Head of caudate nucleus (tissue), 42 donors: ENCODE measurements around the gene SIN3A.

Experiments used
- DNase-seq, 42 donors: peaks; one replicate each; pipeline versions ENCODE4 v3.0.0 to v3.0.0-alpha.2; 2020 to 2021; ENCODE audit warnings: mixed read lengths in 7 of 42
- intact Hi-C: fragments of 100-400 bp; cut with DNase I; formaldehyde crosslinking; loops from one replicate; pipeline ENCODE4 v1.15.0; 2022

SIN3A gene

DNA sequence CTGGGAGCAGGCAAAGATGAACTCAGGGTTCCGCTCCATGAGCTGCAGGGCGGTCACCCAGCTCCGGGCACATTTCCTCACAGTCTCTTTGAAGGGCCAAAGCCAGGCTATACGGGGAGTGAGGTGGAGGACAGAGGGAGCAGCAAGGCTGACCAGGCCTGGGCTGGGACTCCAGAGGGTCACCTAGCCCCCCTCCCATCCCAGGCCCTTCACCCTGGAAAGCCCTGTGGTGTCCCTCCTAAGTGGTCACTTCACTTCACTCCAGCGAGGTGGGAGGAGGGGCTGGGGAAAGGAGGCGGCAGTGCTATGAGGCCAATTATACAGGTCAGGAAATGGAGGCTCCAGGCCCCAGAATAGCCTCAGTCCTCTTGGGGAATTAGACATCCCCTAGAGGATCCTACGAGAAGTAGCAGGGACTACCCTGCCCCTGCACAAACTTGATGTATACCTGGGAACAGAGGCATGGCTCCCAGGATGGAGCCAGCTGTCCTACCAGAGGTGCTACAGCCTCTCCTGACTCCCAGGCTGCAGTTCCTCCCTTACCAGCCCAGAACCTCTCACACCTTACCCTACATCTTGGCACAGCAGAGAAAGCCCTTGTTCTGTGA is 88.7 kb downstream of the SIN3A start:
- DNase-seq, result peak in 1 of 42 donors; percentile 9
- intact Hi-C loops, result loop anchor here (10.0 kb wide), 1 partner anchor 282 kb away; the partner anchor contains the start of genes IMP3 and SNX33

DNA sequence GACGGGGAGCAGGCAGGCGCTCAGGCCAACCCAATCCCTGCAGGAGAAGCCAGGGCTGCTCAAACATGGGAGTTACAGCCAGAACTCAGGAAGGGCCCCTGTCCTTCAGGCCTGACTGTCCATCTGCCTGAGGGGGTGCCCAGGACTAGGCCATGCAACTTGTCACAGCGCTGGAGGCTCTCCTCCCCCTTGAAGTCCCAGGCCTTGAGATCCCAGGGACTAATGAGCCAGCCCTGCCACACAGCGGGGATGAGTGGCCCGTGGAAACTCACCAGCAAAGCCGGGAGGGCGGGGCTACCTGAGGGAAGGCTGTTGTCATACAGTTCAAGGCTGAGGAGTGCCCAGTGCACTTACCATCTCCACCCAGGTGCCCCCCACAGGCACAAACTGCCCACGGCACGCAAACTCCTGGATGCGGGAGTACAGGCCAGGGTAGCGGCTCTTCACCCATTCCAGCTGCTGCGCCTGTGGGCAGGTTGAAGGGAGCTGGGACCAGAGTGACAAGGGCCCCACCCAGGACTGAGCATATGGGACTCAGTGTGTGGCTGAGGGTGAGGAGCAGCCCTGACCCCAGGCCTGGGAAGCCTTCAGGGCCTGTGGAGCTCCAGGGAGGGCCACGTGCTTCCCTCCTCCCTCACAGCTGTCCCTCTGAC is 89.4 kb downstream of the SIN3A start:
- peak in 1 of 42 donors; percentile 11 for DNase-seq
- intact Hi-C loops, result loop anchor here (10.0 kb wide), 1 partner anchor 283 kb away; the partner anchor contains the start of genes IMP3 and SNX33

DNA sequence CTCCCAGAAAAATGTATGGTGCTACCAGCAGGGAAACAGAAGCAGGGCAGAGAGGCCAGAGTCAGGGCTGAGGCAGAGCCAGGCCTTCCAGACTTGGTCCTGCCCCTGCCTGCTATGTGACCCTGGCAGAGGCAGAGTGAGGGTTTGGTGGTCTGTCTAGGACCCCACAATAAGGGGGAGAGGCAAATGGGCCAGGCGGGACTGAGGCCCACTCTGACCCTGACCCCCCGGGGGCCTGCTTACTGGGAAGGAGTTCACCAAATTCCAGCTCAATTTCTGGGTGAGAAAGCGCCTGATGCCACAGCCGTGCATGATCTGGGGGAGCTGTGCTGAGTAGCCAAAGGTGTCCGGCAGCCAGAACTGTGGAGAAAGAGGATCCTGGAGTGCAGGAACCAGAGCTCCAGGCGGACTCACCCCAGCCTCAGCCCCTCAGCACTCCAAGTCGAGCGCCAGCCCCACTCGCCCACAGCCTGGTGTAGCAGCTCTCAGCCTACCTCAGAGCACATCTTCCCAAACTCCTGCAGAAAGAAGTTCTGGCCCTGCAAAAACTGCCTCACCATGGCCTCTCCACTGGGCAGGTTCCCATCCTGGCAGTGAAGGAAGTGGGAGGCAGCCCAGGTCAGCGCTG is 90.0 kb downstream of the SIN3A start:
- DNase-seq, result peak in 2 of 42 donors; percentile 6 to 12
- intact Hi-C loops, result loop anchor here (10.0 kb wide), 1 partner anchor 283 kb away; the partner anchor contains the start of genes IMP3 and SNX33

DNA sequence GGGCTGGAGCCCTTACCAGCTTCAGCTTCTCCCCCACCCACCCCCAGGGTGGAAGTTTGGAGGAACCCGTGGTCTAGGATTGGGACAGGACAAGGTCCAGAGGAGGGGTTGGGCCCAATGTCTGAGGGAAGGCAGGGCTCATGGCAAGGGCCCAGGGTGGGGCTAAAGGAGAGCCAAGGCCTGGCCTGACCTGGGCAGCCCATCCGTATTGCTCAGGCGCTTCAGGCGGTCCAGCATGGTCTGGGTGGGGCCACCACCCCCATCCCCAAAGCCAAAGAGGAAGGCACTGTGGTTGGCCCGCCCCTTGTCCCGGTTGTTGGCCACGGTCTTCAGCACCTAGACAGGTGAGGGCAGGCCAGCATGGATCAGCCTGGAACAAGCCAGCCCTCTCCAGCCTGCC is 90.6 kb downstream of the SIN3A start:
- intact Hi-C loops, result loop anchor here (10.0 kb wide), 1 partner anchor 284 kb away; the partner anchor contains the start of genes IMP3 and SNX33
- peak in 2 of 42 donors; percentile 11 to 24 for DNase-seq

DNA sequence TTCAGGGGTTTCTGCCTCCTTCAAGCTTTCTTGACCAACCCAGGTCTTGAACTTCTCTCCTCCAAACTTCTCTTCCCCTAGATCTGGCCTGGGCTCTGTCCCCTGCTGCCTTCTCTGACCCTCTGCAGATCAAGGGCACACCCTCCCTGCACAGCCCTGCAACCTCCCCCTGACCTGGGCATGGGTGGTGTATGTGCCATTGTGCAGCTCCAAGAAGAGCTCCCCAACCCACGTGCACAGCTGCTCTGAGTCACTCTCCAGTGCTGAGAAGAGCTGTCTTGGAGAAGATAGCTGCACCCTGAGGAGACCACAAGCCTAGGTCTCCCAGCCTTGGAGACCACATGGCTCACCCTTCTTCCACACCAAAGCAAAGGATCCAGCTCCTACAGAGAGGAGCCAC is 91.1 kb downstream of the SIN3A start:
- intact Hi-C loops, result loop anchor here (10.0 kb wide), 1 partner anchor 284 kb away; the partner anchor contains the start of genes IMP3 and SNX33
- DNase-seq, result peak in 40 of 42 donors; percentile 21 to 88 (median 64)

DNA sequence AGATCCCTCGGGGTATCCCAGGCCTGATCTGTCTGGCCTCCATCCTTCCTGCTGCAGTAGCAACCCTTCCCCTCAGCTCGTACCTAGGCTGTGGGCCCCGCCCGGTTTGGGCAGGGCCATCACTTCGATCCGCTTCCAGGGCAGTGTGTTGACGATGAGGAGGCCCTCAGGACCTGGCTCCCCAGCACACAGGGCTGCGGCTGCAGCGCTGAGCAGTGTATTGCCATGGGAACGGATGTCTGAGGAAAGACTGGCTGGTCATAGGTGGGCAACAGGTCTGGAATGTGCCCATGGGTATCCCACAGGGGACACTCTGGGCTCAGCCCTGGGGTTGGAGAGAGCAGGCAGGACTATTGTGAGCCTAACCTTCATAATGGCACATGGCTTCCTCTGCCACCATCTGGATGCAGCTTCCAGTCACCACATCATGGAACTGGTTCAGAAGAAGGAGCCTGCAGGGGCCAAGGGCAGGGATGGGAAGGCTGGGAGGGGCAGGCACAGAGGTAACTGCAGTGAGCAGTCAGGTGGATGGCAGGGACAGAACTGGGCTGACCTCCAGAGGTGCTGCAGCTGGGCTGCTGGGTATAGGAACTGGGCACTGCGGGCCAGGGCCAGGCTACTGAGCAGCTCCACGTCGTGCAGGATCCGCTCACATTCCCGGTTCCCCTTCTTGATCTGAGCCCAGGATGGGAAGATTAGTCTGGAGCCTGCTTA is 91.8 kb downstream of the SIN3A start:
- intact Hi-C loops, result loop anchor here (10.0 kb wide), 1 partner anchor 285 kb away; the partner anchor contains the start of genes IMP3 and SNX33

DNA sequence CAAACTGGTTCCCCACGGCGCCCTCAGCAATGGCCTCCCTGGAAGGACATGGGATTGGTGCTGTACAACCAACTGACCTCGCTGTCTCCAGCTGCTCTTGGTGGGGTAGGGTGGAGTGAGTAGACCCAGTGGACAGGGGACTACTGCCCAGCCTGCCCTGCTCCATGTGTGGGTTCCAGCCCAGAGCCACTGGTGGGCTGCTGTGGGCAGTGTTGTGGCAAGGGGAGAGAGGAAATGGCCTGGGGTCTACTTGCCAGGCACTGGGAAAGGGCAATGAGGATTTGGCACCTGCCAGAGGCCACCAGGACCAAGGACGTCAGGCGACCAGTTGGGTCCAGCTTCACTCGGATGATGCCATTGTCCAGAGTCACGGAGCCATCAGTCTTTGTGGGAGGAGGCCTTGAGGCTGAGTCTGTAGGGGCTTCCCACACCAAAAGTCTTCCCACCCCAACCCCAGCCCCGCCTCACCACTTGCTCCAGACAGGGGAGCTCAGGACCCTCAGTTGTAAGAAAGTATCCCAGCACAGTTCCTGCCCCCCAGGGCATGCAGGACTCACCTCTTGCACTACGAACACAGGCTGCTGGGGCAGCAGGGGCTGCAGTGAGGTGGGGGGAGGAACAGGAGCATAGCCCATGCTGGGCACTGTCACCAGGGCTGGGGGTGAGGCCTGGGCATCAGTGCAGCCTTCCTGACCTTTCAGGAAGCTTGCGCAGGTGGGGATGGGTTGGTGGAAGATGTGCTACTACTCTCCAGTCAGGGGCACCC is 92.5 kb downstream of the SIN3A start:
- peak in 2 of 42 donors; percentile 7 to 18 for DNase-seq
- intact Hi-C loops, result no loop called here

More for the DNA sequence above, 91.8 kb downstream of the SIN3A start:
- DNase-seq, result peak in 1 of 42 donors; percentile 9

DNA sequence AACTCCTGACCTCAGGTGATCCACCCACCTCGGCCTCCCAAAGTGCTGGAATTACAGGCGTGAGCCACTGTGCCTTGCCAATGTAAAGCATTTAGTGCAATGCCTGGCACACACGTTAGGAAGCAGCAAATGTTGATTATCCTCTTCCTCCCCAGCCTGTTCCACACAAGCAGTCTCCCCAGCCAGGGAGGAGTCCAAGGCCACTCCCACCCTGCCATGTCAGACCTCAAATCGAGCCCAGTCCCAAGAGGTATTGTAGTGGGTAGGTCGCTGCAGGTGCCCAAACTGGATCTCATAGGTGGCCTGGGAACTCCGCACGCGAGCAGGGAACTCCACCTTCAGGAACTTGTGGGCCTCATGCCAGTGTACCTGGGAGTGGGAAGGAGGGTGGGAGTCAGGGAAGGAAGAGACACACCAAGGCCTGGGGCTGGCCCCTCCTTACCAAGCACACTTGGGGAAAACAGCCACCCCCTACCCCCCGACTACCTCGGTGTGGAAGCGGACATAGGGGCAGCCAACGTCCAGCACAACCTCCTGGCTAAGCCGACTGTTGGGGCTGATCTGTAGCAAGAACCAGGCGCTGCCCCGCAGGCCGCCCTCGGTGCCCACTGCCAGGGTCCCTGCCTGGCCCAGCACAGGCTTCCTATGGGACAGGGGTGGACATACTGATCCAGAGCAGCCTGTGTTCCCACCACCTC is 93.4 kb downstream of the SIN3A start:
- intact Hi-C loops, result no loop called here
- peak in 1 of 42 donors; percentile 9 for DNase-seq

DNA sequence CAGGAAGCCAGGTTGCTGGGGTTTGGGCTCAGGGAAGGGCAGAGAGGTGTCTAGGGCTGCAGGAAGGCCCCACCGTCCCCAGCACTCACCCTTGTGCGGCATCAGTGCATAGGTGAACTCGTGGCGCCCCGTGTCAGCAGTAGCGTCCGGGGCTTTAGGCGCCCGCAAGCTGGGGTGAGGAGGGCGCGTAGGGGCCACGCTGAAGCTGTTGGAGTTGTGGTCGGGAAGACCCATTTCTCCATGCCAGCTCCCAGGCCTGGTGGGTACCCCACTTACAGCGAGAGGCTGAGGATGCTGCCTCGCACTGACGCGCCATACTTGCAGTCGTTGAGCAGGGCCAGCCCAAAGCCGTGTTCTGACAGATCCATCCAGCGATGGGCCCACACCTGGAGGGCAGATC is 95.0 kb downstream of the SIN3A start:
- intact Hi-C loops, result no loop called here
- DNase-seq, result peak in 2 of 42 donors; percentile 9 to 28

DNA sequence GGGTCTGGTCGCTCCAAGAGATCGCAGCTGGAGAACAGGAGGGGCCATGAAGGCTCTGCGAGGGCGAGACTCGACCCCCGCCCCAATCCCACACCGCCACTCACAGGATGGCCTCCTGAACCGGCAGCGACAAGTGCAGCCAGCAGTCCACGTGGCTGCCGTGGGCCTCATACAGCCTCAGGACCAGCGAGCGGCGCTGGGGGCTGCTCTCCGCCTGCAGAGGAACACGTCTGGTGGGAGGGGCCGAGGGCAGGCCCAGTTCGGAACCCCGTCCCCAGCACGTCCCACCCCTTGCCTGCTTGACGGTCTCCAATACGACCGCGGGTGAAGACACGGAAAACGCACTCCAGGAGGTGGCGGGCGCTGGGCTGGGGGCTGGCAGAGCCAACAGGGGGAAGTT is 95.5 kb downstream of the SIN3A start:
- peak in 2 of 42 donors; percentile 6 to 20 for DNase-seq
- intact Hi-C loops, result no loop called here

DNA sequence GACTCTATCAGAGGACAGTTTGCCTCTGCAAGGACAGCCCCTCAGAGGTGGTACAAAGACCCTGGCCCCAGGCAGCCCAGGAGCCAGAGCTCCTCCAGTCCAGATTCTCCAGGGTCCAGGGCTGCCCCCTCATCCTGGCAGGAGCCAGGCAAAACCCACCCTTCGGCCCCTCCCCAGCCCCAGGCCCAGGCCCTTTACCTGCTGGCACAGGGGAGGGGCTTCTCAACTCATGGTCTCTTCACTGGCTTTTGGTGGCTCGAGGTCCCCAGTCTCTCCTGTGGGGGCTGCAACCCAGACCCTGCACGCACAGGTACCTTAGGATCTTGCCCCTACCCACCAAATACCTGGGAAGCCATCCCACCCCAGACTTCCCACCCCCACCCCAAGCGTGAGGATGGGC is 96.1 kb downstream of the SIN3A start:
- intact Hi-C loops, result no loop called here
- DNase-seq, result peak in 1 of 42 donors; percentile 13

DNA sequence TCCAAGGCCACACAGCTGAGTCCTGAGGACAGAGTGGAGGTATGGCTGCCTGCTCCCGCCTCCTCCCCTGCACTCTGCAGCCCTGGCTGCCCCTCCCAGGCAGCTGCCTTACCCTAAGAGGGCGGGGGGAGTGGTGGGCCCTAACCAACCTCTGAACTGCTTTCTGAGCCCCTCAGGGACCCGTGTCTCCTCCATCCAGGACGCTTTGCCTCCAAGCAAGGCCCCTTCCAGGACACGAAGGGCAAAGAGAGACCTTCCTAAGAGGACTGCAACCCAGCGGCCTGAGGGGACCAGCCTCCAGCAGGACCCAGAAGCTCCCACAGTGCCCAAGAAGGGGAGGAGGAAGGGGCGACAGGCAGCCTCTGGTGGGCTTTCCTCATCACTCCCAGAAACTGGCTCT is 97.0 kb downstream of the SIN3A start:
- DNase-seq, result no peak
- intact Hi-C loops, result no loop called here

DNA sequence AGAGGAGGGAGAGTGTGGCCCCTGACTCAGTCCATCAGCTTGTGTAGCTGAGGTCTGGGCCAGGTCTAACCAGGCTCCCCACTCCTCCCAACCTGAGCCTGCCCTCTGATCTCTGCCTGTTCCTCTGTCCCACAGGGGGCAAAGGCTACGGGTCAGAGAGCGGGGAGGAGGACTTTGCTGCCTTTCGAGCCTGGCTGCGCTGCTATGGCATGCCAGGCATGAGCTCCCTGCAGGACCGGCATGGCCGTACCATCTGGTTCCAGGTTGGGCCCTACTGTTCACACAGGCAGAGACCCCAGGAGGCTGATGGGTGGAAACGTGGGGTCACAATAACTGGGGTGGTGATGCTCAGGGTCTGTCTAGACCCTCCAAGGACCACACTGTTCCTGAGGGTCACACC is 97.9 kb downstream of the SIN3A start:
- DNase-seq, result no peak
- intact Hi-C loops, result no loop called here

DNA sequence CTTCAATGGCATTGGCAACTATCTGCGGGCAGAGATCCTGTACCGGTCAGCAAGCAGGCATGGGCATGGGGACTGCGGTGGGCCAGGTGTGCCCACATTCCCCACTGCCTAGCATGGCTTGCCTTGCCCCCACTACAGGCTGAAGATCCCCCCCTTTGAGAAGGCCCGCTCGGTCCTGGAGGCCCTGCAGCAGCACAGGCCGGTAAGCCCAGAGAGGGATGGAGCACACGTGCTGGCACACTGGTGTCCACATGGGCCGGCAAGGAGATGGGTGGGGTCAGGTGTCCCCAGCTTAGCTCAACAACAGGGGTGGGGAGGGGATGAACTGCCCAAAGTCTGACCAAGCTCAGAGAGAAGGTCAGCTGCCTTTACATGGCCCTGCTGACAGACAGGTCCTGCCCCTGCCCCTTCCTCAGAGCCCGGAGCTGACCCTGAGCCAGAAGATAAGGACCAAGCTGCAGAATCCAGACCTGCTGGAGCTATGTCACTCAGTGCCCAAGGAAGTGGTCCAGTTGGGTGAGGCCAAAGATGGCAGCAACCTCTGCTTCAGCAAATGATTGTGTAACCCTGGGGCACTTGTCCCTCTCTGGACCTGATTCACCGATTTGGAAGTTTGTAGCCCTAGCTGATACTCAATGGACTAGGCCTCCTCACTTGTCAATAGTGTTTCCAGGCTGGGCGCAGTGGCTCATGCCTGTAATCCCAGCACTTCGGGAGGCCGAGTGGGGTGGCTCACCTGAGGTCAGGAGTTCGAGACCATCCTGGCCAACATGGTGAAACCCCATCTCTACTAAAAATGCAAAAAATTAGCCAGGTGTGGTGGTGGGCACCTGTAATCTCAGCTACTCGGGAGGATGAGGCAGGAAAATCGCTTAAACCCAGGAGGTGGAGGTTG is 99.1 kb downstream of the SIN3A start:
- DNase-seq, result no peak
- intact Hi-C loops, result no loop called here

DNA sequence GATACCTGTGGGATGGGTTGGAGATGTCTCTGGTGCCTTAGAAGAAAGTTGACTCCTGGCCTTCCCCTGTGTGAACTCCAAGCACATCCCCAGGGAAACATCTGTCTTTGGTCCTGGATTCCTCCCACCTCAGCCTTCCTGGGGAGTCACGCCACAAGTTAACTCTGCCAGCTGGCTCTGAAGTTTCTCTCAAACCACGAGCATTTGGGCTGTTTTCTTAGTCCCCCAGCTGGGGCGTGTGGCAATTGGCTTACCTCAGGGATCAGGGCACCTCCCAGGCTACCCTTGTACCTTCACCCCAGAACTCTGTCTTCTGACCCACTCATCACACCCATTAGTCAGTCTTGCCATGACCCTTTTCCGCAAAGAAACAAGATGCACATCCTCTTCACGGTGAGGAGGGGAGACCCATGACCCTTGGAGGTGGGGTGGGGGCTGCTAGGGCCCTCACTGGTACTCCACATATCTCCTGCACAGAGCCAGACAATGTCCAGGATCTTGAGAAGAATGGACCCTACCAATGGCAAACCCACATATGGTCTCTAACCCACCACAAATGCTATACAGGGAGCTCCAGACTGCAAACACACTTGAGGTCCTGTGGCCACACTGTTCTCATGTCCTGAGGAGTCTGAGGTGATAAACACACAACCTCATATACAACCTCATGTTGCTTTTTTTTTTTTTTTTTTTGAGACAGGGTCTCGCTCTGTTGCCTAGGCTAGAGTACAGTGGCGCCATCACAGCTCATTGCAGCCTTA is 100.7 kb downstream of the SIN3A start:
- no peak for DNase-seq
- intact Hi-C loops, result no loop called here
